Measurements from ENCODE around the gene PFN1.
A peak's percentile ranks its signal among the peaks of the same experiment; 100 is the strongest.

The PFN1 gene

DNA sequence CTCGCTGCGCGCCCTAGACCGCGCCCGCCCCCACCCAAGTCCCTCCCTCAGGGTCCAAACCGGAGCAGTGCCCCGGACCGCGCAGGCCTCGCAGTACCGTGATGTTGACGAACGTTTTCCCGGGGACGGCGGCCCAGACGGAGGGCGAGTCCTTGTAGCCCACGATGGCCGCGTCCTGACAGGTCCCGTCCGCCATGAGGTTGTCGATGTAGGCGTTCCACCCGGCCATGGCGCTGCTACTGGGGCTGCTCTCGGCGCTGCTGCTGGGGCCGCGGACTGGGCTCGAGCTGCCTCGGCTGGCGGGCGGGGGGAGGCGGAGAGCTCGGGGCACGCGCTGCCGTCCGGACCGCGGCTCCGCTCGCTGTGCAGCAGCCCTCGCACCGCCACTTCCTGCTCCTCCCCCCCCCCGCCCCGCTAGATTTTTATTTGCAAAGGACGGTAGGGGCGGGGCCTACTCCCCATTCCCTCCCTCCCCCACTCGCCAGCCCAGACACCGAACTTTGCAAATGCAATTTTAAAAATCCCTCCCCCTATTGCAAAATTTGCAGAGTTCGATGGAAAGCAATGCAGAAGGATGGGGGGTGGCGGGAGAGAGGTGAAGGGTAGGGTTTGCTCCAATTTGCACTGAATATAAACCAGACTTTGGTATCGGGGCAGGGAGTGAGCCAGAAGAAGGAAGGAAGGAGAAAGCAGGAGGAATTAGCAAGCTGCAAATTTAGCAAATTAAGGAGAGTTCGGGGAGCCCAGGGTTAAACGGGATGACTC lies at the start of gene PFN1:
Gene PFN1 (minus strand): TSS at position 365 of the 765 bp plus-strand sequence. CDS start 136 bp downstream, at position 229.
- DNase-seq, result peak; percentile 69

DNA sequence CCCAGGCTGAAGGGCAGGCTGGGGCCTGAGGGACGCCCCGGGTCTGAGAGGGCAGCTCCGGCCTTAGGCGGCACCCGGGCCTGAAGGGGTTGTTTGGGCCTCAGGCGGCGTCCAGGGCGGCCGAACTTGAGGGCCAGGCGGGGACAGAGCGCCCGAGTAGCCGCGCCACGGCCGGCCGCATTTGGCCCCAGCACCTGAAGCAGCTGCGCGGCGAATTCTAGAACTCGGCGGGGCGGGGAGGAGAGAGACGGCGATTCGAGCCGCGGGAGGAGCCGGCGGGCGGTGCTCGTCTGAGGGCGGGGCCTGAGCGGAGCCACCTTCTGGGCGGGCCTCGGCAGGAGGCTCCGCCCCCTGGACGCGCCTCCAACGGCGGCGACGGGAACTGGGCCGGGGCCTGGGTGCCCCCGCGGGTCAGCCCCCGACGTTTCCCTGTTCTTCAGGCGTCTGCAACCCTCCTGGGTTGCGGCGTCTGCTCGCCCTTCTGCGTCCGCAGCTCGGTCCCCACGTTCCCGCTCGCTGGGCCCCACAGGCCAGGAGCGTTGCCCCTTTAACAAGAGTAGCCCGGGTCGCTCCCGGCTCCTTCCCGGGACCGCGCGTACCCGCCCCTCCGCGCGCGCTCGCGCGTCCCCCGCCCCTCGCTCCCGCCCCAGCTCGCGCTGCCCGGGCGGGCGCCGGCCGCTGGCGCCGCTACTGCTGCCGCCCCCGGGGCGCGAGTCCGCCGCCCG lies 49.1 kb upstream of the PFN1 start, which contains the start of the genes INCA1 and KIF1C:
Gene INCA1 (minus strand): TSS at position 221 of the 725 bp plus-strand sequence. CDS start 3,085 bp downstream, outside the sequence.
Gene KIF1C (plus strand): TSS at position 649 of the 725 bp plus-strand sequence. CDS start 2,297 bp downstream, outside the sequence.
- DNase-seq, result peak; percentile 7

DNA sequence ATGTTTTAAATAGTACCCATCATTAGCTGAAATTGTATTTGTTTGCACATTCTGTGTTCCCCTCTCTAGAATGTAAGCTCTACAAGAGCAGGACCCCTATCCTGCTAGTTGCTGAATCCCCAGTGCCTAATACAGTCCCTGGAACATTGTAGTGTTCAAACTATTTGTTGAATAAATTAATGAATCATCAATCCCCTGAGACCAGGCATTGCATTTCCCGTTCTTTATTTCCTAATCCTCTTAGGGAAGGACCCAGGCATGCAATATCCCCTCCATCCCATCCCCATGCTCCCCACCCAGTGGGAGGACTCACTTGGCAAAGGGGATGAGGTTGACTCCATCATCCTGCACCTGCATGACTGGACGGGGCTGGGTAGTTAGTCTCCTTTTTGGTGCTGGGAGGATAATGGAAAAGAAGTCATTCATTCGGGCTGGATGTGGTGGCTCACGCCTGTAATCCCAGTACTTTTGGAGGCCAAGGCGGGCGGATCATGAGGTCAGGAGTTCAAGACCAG lies 45.8 kb upstream of the PFN1 start:
- no peak for DNase-seq

DNA sequence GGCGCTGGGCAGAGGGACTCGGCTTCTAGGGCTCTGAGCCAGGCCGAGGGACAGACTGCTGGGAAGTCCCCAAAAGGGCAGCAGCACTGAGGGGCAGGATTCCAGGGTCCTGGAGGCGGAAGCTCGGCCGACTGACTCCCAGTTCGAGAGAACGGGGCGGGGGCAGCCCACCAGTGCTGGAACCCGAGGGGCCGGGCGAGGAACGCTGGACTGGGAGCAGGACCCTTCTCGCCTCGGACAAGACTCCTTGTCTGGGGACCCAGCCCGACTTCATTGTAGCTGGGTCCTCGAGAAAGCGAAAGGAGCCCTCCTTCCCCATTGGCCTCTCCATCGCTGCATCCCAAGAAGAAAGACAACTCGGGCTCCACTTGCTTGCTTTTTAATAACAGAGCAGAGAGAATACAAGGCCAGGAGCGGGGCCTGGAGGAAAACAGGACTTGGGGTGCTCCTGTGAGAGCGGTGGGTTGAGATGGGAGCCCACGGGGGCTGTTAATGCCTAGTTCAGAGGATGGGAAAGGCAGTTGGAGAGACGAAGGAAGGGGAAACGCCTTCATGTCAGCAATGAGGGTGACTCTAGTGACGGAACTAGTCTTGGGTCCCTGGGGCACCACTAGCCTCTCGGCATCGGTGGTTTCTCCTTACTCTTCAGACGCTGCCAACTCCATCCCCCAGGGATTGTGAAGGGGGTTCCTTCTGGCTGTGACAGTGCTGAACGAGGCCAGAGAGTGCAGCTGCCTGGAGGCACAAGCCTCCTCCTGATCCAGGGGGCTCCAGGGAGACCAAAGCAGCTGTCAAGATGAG lies 39.6 kb upstream of the PFN1 start:
- no peak for DNase-seq

DNA sequence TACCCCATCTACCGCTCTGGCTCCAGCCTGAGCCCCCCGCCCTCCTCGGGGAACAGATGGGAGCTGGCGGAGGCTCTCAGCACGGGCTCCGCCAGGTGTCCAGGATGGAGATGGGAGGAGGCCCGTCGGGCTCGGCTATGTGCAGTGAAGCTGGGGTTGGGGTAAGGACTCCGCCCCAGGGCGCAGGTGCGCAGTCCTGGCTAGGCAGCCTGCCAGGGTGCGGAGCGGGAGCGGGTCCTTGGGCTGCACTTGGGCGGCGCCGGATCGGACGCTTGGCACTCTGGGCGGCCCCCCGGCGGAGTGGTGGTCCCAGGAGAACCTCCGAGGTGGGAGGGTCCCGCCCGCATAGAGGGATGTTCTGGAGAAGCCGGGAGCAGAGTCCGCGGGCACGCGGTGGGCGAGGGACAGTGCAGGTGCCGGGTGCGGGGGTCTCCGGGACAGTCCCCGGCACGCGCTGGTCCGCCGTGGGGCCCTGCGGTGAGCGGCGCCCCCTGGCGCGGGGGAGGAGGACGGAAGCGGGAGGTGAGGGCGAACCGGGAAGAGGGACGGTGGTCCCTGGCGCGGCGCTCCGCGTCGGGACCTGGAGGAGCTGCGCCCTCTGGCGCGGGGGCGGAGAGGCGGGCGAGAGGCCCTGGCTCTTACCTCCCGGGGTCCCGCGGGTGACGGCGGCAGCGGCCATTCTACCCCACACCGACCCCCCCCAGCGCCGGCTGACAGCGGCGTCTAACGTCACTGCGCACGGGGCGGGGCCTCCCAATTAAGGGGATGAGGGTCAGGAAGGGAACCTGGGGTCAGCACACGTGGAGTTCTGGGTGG lies 38.8 kb upstream of the PFN1 start, which contains the start of gene CAMTA2:
Gene CAMTA2 (minus strand): TSS at position 725 of the 816 bp plus-strand sequence. CDS start 1,453 bp downstream, outside the sequence.
- DNase-seq, result peak; percentile 30

DNA sequence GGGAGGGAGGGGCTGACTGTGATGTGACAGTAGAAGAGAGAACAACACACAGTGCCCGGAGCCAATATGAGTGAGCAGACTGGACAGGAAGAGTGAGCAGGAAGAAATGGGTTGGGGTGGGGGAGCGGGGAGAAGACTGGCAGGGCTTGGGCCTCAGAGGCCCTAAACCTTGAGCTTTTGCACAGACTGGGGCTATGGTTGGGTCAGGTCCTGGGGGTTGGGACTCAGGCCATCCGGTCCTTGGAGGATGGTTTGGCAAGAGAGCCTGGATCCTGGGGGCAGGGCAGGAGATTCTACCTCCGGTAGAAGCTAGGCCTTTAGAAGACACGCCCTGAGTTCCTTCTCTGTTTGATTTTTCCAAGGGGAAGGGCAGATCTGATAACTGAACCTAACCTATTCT lies 38.1 kb upstream of the PFN1 start:
- DNase-seq, result no peak

DNA sequence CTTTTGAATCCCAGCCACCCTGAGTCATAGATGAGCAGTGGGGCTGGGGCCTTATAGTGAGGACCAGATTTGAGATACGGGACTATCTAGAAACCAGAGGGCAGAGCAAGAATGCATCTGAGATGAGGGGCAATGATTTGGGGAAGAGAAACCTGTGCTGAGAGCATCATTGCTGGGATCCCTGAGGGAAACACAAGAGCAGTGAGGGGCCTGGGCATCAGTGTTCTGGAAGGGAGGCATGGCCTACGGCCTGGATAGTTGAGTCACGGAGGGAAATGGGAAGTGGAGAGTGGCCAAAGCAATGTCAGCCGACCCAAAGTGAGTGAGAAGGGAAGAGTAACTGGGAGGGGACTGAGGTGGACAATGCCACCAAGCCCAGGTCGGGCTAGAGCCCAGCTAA lies 34.0 kb upstream of the PFN1 start:
- no peak for DNase-seq

DNA sequence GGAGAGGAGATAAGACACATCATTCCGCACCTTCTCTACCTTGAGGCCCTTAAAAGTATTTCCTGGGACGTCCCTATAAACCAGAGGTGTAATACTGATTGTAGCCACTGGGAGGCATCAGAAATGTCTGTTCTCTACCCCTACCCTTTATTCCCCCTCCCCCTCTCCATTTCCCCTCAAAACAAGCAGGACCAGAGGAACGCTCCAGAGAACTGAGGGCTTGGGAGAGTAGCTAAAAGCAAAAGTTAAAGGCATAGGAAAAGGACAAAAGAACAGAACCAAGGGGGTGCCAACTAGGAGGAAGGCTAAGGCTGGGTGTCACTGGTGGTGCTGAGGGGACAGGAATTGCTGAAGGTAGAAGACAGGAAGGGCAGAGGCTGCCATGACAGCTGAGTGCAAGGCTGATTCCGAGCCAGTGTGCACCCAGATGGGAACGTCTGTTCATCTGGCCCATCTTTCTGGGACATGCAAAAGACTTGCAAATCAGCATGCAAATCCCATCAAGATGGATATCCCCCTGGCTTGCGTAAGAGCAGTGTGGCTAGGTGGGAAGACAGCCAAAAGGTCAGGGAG lies 32.4 kb upstream of the PFN1 start:
- no peak for DNase-seq

DNA sequence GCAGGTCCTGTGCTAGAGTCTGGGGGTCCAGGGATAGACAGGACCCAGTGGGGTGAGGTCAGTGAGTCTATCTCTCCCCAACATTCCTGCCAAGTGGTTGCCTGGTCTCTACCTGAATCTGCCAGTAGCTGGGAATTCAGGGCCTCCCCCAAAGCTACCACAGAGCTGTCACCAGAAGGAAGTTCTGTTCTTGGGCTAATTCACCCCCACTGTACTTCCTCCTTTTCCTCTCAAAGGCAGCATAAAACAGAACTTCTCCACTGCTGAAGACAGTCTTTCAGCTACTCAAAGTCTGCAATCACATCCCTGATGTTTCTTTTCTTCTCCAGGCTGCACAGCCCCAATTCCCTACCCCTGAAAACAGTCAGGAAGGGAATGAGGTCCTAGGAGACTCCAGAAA lies 30.4 kb upstream of the PFN1 start:
- DNase-seq, result peak; percentile 39

DNA sequence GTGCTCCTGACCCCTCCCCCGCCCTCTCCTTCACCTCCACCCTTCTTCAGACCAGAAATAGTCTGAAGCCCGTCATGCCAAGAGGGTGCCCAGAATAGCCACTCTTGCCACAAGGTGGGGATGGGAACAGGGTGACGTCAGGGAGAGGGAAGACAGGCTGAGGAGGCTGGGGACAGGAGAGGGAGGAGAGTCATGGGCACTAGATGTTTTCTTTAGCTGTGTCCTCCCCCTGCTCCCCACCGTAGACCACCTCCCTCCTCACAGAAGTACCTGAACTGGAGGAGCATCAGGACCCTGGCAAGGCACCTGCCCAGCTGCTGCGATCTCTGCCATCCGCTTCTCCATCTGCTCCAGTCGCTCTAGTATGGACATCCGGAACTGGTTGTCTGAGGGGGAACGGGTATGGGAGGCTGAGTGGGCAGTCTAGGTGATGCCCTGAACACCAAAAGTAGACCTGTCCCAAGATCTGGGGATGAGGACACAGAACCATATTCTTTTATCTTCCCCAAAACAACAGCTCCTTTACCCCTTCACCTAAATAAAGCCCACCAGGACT lies 25.9 kb upstream of the PFN1 start:
- DNase-seq, result no peak

DNA sequence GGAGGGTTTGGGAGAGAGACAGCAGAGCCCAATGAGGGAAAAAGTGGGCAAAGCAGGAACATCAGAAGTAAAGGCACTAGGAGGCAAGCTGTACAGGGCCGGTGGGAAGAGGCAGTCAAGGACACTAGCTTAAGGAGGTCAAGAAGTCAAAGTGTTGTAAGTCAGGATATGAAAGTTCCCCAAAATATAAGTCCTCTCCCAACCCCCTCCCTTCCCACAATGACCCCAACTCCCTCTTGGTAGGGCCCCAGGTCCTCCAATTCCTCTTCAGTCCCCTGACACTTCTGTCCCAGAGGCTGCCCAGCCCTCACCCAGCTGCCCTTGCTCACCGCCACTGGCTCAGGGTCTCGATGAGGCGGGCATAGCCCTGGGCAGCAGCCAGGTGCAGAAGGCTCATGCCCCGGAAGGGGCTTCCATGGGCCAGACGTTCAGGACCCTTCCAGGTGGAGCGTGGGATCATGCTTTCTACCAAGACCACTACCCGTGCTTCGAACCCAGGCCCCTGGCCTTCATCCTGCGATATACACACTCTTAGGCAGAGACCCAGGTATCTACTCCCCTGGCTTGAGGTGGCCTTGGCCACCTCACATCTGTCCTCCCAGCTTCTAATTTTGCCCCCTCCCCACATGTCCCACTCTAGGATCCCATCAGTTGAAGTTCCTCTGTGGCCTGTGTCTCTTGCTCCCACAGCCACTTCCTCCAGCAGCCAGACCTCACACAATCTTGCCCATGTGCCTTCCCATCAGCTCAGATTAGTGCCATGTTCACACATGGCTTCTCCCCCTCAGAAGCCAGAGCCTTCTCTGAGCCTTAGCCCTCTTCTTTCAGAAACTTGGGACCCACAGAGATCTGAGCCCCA lies 25.2 kb upstream of the PFN1 start:
- DNase-seq, result no peak

DNA sequence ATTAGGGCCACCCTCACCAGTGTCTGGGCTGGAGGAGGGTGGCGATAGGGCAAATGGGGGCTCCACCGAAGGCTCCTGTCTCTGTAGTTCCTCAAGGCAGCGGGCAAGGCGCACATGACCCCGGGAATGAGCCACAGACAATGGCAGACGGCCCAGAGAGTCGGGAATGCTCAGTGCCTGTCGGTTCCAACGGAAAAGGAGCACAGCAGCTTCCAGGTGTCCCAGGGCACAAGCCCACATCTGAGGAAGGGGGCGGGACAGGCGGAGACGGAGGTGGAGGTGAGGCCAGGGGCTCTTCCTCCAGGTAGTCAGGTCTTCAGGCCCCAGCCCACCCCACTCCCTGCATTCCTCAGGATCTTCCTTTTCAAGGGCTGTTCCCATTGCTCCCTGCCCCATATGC lies 24.4 kb upstream of the PFN1 start:
- no peak for DNase-seq

DNA sequence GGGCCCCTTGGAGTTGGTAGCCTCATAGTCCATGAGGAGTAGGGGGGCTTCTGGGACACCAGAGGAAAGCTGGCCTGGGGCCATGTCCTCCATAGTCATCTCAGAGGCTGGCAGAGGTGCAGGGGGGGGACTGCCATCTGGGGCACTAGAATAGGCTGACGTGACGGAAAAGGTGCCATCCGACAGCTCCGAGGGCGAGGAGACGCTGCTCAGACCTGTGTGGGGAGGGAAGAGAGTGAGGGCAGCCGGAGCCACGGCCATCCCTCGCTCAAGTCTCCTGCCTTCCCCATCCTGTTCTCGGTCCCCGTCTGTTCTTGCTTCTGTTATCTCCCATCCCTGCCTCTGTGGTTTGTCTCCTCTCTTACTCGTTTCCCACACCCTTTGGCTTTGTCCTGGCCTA lies 24.0 kb upstream of the PFN1 start:
- DNase-seq, result no peak

DNA sequence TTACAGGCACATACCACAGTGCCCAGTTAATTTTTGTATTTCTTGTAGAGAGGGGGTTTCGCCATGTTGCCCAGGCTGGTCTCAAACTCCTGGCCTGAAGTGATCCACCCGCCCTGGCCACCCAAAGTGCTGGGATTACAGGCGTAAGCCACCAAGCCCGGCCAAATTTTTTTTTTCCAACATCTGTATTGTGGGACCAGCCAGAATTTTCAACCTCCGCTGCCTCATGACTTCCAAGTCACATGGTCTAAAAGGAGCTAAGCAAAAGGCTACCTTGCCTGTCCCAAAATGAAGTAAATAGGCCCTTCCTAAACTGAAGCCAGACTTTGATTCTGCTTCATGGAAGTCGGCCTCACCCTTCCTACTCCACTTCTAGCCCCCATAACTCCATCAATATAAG lies 23.5 kb upstream of the PFN1 start:
- DNase-seq, result no peak

DNA sequence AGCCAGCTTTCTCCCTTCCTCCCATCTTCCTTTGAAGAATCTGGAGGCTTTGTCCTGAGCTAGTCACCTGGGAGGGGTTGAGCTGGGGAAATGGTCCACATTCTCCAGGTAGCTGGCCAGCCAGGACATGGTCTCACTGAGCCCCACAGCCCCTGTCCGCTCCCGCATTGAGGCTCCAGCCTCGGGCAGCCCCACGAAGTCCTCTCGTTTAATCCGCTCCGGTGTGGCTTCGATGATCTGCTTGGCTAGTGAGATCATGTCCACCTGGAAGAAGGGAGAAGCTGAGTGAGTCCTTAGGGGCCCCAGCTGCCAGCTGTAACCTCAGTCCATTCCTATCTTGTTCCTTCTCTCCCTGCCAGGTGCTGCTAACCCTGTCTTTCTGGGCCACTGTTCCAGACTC lies 21.9 kb upstream of the PFN1 start:
- DNase-seq, result no peak

DNA sequence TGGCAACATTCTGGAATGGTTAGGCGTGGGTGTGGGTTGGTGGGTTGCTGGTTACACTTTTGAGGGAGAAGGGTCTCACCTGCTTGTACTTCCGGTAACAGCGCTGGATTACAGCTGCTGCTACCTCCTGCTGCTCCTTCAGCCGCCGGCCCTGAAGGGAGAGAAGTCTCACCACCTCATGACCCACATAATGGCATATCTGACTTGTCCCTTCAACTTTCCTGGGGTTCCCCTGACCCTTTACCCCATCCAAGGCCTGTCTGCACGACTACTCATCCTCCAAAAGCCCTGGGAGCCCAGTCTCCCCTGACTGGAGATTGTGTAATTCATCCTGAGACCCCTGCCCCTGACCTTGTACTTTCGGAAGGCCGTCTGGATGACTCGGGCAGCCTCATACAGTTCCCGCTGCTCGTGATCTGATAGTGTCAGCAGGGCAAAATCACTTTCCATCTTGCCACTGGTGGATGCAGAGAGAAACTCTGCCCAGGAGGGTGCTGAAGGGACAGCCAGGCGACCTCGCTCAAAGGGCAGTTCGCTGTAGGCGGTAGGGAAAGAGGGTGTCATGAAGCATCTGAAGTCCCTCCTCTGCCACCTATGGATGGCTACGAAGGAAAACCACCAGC lies 21.3 kb upstream of the PFN1 start:
- no peak for DNase-seq

DNA sequence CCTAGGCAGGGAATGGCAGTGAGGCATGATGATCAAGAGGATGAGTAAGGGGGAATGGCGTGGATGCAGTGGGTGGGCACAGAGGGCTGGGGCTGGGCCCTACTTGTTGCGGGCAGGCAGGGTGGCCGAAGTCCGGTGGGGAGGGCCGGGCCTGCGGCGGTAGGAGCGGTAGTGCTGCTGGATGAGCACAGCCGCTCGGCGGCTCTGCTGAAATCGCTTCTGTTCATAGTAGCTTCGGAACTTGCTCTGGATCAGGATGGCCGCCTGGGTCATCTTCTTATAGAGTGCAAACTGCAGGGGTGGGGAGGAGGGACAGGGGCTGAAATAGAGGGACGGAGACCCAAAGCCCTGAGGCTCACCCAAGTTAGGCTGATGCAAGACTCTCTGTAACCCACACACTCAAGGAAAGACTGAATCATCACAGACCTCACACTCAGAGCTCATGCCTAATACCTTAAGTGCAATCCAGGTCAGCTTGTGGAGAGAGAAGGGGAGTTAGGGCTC lies 20.8 kb upstream of the PFN1 start:
- DNase-seq, result no peak

DNA sequence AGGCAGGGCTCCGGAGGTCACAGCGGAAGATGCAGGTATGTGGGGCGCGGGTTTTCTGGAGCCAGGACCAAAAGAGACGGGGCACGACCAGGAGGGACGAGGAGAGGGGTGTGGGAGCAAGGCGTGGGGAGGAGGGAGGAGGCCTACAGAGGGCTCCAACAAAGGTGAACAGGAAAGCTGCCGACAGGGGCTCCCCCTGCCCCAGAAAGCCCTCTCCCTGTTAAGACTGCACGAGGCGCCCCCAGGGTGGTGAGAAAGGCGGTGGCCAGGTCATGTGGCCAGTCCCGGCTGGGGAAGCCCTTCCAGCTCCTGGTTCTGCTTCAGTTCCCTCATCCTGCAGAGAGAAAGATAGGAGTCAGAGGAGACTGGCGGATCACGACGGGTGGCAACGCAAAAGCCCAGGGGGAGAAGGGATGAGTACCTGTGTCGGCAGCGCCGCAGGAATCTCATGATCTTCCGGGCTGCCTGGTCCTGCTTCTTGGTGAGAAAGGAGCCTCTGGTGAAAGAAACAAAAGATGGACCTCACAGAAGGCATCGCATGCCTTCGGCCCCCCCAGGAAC lies 20.2 kb upstream of the PFN1 start:
- DNase-seq, result no peak
